Hematopoietic multipotent progenitor cell treated with erythropoietin and hydrocortisone succinate and interleukin-3 and kit ligand, for 6 days (in vitro differentiated cells): ENCODE data around the gene SPATA13.
"Not testable (repeated sequence)": the region's sequence is repeated elsewhere in the genome, so short reads cannot be mapped to it uniquely, and the experiment has no call there.

ENCODE experiments used
- DNase-seq: peaks from one replicate; pipeline ENCODE4 v3.0.0-alpha.2; 2015

The SPATA13 gene

GRCh38 chr13:24287748-24288287 is 127.3 kb downstream of the SPATA13 start:
- DNase-seq: no peak

- no peak for DNase-seq
These were observed 128.3 kb downstream of the SPATA13 start for GRCh38 chr13:24288870-24289269.

- no peak for DNase-seq
These were observed 129.9 kb downstream of the SPATA13 start for GRCh38 chr13:24290280-24290932.

- no peak for DNase-seq
These were observed 132.0 kb downstream of the SPATA13 start for GRCh38 chr13:24292481-24292880.

GRCh38 chr13:24293746-24294145 is 133.2 kb downstream of the SPATA13 start:
- no peak for DNase-seq

GRCh38 chr13:24299488-24300114 is 139.1 kb downstream of the SPATA13 start:
- no peak for DNase-seq

- no peak for DNase-seq
These were observed 140.9 kb downstream of the SPATA13 start for GRCh38 chr13:24301434-24301833.

- no peak for DNase-seq
These were observed 141.4 kb downstream of the SPATA13 start for GRCh38 chr13:24301911-24302310.

GRCh38 chr13:24304620-24305019 is 144.1 kb downstream of the SPATA13 start:
- no peak for DNase-seq

GRCh38 chr13:24306632-24307031 is 146.1 kb downstream of the SPATA13 start:
- DNase-seq: no peak

GRCh38 chr13:24307211-24308067 is 146.9 kb downstream of the SPATA13 start:
- DNase-seq: no peak

GRCh38 chr13:24308068-24308445 is 147.5 kb downstream of the SPATA13 start:
- DNase-seq: no peak

GRCh38 chr13:24308488-24309020 is 148.0 kb downstream of the SPATA13 start:
- DNase-seq: no peak

GRCh38 chr13:24309300-24309699 is 148.8 kb downstream of the SPATA13 start, which contains the start of gene C1QTNF9:
C1QTNF9 (plus strand) TSS chr13:24309580; CDS start chr13:24316004, 6,424 bp downstream.
- DNase-seq: not testable (repeated sequence)

GRCh38 chr13:24313439-24313838 is 152.9 kb downstream of the SPATA13 start:
- no peak for DNase-seq

GRCh38 chr13:24317835-24318234 is 157.3 kb downstream of the SPATA13 start:
- DNase-seq: not testable (repeated sequence)

- not testable (repeated sequence) for DNase-seq
These were observed 158.4 kb downstream of the SPATA13 start for GRCh38 chr13:24318878-24319277.

GRCh38 chr13:24319641-24320040 is 159.1 kb downstream of the SPATA13 start:
- DNase-seq: not testable (repeated sequence)

GRCh38 chr13:24321416-24321815 is 160.9 kb downstream of the SPATA13 start:
- DNase-seq: not testable (repeated sequence)

- DNase-seq: not testable (repeated sequence)
These were observed 161.9 kb downstream of the SPATA13 start for GRCh38 chr13:24322470-24322869.

GRCh38 chr13:24323036-24323738 is 162.7 kb downstream of the SPATA13 start:
- DNase-seq: no peak

- DNase-seq: no peak
These were observed 163.2 kb downstream of the SPATA13 start for GRCh38 chr13:24323739-24324075.
